GM21423 (cell line): ENCODE results near the gene ATP2B1.

Experiments used
- ATAC-seq: cut with Tn5 transposase; IDR thresholded peaks from one replicate; pipeline ENCODE4 v1.9.1; 2021; ENCODE audit warnings: mild to moderate bottlenecking, moderate library complexity; ENCODE audit not compliant: unreplicated experiment

The ATP2B1 gene

DNA sequence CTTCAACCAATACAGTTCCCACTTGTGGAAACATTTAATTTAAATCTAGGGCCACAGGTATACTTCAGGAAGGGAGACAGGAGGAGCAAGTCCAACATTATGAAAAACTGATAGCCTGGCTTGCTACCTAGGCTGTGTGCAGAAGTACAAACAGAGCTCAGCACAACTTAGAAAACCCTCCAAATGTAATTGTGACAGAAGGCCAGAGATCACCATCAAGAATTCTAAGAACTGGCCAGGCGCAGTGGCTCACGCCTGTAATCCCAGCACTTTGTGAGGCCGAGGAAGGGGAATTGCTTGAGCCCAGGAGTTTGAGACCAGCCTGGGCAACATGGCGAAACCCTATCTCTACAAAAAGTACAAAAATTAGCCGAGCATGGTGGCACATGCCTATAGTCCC is 14.1 kb downstream of the ATP2B1 start:
- ATAC-seq = no peak

DNA sequence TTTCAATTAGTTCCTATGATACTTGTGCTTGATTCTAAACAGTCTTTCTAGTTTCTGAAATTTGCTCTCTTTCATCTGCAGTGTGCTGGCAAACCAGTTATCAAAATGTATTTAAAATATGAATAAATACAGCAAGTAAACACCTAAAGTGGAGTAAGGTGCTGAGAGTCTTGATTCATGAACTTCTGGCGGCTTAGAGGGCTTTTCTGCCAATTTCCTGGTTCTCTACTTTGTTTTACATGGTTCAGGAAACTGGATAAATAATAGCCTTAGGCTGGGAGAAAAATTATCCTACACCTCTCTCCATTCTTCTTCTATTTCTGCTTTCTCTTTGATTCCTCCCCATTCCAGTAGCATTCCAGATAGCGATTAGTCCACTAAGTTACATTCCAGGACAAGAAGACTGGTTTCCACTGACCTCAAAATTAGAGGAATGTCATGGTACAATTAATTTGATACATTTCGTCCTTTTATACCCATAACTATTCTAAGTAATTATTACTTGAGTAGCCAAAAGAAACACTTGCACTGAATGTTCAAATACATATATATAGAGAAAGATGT is 14.9 kb downstream of the ATP2B1 start:
- no peak for ATAC-seq

DNA sequence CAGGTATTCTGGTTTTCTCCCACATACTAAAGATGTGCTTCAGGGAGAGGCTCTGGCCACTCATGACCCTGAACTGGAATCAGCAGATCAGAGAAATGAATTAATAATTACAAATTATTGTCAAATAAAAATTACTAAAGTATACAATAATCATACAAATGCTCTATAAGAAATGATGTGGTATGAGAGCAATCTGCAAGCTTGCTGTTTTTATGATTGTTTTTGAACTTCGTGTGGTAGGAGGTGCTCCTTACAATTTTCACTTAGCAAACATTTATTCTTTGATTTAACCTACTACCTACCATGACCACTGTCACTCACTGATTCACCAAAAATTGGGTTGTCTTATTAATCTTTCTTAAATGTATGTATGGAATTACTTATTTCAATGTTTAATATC is 16.2 kb downstream of the ATP2B1 start:
- no peak for ATAC-seq

DNA sequence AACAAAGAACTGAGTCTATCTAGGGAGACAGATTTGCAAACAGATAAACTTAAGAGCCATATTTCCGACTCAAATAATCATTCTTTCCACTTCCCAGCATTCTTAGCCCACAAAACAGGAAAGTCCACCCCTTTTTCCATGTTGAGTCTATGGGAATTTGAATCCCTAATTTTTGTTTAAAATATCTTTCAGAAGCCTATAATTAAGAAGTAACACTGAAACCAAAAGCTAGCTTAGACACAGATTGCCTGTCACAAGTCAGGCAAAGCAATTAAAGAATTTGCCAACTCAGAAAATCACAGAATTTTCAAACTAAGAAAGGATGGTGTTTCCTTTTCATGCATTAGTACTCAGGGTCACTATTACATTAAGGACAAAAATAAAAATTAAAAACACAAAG is 17.0 kb downstream of the ATP2B1 start:
- no peak for ATAC-seq

DNA sequence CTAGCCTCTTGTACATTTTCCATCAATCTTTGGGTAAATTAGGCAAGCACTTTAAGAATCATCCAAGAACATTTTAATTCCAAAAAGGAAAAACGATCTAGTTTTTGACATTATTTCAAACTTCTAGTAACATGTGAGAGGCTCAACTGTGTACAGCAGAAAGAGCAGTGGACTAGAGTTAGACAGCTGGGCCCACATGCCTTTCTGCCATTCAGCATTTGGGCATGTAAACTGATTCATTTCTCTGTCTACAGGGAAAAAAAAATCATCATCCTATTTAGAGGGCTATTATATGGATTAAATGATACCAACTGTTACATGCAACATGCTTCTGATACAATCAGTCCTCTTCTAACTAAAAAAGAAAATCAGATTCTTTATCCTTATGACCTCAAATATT is 17.7 kb downstream of the ATP2B1 start:
- ATAC-seq = no peak

DNA sequence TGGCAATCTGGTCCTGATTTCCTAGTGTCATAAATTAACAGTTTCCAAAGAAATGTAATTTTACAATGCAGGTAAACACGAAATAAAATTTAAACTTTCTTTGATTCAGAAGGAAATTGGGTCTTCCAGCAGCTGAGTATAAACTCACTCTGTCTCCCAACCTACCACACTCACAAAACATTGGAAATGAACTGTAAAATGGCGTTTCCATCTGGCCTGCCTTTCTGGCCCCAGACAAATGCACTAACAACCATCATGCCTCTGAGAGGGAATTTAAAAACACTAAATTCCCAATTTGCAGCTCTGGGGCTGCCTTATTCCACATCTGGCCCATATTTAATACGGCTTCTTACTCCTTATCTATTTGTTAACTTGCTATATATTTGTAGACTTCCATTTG is 19.3 kb downstream of the ATP2B1 start:
- no peak for ATAC-seq

DNA sequence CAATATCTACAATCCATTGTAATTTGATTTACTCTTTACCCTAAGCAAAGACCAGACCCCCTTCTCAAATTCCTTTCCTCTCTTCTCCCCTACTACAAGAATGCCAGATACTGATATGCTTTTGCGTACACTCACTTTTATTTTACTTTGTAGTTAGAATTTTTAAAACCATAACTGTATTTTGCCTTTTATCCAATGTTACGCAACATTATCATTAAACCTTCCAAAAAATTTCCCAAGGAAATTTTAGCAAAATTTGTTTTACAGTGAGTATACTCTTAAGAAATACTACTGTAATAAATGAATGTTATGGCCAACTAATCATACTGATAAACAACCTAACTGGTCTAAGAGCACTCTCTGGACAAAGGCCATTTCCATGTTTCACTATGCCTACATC is 22.3 kb downstream of the ATP2B1 start:
- ATAC-seq = no peak

DNA sequence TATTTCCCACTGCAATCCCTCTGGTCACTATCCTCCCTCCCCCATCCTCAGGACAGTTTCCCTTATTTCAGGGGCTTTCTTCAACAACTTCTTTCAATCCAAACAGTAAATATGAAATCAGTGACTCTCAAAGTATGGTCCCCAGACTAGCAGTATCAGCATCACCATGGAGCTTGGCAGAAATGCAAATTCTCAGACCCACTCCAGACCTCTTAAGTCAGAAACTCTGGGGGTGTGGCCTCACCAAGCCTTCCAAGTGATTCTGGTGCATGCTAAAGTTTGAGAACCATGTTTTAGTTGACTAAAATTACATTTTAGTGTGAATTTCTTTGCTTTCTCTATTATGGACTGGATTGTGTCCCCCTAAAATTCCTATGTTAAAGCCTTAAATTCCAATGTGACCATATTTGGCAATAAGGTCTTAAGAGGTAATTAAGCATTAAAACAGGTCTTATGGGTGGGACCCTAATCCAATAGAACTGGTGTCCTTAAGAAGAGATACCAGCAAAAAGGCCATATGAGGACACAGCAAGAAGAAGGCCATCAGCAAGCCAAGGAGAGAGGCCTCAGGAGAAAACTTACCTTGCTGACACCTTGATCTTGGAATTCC is 23.2 kb downstream of the ATP2B1 start:
- ATAC-seq = no peak

DNA sequence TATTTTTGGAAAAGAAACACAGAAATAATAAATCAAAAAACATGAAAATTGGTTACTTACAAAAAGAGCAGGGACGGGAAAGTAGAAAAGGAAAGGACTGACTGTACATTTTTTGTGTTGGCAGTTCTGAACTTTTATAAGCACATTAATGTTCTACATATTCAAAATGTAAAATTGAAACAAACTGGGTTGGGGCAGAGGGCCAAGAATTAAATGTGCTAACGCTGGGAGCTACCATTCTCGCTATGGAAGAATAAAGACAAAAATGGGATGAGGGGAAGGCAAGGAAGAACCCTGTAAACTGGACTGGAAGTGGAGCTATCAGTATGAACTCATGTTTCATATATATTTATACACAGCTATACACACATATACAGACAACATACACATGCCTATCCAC is 24.5 kb downstream of the ATP2B1 start:
- ATAC-seq = no peak

DNA sequence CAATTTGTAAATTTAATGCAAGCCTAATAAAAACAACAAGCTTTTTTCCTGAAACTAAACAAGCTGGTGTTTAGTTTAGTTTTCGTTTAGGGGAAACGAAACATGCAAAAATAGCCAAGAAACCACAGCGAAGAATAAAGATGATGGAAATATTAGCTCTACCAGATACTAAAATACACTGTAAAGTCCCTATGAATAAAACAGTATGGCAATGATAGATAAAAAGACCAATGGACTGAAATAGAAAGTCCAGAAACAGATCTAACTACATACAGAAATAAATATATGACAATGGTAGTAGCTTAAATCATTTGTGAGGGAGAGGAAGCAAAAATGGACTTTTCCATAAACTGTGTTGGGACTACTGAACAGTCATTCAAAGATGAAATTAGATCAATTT is 26.4 kb downstream of the ATP2B1 start:
- ATAC-seq = no peak

DNA sequence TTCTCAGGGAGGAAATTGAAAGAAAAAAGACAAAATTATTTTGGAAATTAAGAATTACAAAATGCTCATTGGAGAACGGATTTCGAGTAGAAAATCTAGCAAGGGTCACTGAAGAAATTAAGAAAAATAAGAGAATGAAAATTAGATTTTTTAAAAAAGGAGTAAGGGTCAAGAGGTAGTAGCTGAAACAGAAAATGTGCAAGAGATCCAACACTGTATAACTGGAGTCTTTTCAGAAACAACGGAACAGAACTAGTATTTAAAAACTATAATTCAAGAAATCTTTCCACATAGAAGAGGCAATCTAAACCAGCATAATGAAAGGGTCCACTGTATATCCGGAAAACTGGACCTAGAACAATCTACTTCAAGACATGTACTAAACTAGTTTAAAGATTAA is 28.2 kb downstream of the ATP2B1 start:
- ATAC-seq = no peak

DNA sequence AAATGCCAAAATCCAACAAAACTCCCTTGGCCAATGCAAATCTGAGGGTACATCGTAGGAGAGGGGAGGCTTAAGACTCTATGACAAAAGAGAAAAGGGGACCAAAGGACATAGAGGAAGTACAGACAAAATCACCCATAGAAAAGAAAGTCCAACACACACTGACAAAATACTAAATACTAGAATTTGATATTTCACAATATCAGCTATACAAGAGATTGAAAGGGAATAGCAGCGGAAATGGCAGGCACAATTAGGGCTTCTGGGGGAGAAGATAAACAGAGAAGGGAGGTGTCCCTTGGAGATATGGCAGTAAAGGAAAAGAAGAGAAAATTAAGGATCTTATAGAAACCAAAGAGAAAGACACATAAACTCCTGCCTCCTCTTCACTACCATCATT is 29.0 kb downstream of the ATP2B1 start:
- no peak for ATAC-seq

DNA sequence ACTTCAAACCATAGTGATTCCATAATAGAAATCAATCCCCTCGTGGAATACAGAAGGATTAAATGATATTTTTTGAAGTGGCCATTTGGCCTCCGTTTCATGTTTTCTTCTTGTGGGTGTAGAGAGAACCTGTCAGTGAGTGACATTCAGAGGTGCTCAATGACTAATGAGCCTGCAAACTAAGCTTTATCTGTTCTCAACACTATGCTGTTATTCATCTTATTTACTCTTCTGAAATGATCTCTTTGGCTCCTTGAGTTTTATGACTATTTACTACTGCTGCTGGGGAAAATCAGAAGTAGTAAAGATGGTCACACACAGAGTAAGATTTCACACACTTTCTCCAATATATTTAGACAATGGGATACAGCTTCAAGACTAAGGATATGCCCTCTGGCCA is 30.4 kb downstream of the ATP2B1 start:
- ATAC-seq = no peak

DNA sequence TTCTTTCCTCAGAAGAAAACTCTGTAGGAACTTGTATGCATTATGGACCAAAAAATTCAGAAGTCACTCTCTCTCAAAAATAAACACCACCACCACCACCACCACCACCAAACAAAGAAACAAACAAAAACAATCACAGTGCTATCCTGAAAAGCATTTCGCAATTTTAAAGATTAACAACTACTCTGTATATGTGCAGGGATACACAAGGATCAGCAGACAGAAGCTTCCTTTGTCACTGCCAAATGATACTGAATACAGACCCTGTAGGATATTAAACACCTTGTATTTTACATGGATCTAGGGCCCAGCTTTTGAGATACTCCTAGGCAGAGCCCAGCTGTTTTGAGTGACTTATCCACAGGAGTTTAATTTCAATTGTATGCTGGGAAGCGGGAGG is 31.7 kb downstream of the ATP2B1 start:
- no peak for ATAC-seq

DNA sequence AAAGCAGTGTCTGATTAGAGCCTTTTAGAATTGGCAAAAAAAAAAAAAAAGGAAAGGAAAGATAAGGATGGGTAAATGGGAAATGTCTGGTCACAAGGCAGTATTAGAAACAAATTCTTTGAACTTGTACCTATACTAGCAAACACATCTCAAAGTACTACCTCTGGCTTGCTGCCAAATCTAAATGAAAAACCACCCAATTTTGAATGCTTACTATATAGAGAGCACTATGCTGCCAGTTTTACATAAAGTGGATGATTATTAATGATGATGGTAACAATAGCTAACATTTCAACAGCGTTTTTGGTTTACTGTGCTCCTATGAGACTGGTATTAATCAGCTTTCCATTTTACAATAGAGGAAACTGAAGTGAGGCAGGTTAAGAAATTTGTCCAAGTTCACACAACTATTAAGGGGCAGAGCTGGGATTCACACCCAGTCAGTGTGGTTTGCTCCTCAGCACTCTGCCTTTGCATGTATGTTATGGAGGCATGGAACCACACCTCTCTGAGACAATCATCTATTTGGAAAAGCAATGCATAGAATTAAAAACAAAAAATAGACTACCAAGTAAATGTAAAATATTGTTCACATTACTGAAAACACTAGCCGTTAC is 34.2 kb downstream of the ATP2B1 start:
- ATAC-seq = no peak

DNA sequence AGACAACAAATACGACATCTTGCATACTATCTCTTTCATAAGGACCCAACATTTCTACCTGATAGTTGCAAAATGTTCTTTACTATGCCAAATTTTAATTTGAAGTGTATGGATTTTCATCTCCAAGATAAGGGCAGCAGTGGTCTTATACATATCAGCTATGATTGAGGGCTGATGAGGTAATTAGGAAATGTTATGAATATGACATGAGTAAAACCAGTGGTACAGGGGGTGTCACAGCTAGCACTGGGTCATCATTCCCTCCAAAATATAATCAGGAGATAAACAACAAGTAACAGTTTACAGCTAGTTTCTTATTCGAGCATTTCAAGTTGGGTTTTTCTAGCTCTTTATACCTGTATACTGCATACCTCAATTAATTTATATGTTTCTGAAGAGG is 35.0 kb downstream of the ATP2B1 start:
- no peak for ATAC-seq

DNA sequence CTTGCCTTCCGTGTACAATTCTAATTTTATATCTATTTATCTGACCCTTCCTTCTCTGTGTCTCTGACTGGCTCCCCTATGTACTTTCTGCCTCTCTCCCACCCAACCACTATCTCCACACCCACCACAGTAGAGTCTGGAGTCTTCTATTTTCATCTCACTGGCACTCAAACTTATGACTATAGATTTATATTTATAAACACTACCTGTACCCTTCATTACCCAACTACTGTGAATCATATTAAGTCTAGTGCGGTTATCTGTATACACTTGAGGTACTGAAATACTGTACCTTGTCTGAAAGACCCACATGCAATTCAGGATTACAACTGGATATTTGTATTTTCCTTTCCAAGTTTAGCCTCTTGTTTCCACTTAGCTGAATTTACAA is 36.1 kb downstream of the ATP2B1 start:
- no peak for ATAC-seq

DNA sequence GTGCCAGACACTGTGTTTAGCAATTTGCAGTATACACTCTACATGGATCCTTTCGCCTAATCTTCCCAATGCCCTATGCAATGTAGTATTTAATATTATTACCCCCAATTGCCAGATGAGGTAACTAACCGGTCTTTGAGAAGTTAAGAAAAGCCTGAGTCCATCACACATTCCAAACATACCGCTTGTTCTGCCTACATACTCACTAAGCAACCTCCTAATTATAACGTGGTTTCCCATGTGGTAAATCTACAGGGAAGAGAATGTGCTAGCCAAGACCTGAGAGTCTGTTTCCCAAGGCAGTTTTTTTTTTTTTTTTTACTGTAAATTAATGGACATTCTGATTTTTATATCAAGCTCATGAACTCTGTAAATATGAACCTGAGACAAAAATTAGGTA is 37.2 kb downstream of the ATP2B1 start:
- no peak for ATAC-seq

DNA sequence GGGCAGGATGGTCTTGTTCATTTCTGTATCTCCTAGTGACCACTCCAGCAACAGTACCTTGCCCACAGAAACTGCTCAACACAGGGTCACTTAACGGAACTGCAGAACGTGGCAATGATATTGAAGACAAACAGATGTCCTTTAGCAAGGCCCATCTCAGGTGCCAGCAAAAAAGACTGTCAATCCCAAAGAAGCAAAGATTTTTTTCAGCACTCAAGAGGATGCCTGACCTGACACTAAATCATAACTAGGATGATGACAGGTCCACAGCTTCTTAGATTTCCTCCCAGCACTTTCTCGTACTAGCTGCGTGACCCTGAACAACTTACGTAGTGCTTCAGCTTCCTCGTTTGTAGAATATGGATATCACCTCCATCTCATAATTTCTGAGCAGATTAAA is 39.4 kb downstream of the ATP2B1 start:
- no peak for ATAC-seq

DNA sequence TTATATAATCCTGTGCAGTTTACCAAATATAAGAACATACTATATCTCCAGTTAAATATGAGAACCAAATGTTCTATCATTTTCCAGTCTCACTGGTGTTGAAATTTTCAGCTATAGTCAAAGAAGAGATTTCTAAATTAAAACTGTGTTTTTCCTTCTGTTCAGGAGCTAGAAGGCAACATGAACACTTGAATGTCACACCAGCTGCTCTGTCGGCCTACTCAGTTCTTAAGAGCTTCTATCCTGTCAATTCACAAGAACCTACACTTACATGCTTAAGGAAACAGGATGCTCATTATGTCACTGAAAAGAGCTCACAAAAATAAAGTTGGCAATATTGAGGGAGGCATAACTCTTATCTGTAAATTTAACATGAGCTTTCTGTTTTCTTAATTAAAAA is 43.1 kb downstream of the ATP2B1 start:
- ATAC-seq = no peak

DNA sequence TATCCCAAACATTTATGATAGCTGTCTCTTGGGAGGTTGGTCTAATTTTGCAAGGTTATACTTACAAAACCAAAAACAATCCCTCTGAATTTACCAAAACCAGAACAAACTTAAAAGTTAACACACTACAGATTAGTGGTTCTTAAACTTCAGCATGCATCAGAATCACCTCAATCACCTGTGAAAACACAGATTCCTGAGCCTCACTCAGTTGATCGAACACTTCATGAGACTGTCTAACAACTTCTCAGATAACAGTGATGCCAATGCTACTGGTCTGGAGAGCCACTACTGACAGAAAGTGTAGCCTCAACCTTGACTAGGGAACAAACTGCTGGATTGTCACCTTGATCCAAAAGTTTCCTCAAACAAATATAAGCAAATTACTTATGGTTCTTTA is 44.2 kb downstream of the ATP2B1 start:
- ATAC-seq = no peak

DNA sequence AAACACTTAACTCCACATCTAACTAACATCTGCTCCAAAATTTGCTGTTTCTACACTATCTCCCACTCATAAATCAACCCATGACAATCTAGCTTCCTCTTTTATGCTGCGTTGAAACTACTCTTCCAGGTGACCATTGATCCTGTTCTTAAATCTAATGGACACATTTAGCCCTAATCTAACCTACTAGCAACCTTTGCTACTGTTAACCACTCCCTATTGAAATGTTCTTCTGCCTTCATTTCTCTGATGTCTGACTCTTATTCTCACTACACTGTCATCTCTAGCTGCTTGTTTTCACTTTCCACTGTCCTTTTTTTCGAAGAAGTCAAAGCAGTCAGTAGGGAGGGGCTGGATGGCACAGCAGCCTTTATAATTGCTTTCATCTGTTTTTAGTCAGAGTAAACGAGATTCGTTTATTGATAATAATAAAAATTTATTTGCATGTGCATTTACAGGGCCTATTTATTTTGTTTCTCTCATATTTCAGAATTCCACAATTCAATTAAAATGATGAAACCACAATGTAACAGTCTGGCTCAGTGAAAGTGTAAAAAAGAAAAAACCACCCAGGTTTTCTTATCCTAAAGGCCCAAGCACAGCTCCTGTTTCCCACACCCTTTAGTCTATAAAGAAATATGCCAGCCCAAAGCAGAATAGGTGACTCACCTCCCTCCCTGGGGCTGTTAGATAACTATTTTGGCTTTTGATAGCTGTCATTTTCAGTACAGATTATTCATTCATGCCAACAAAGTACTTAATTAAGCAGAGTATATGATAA is 44.9 kb downstream of the ATP2B1 start:
- ATAC-seq = peak; percentile 71
